NCI-H1417 (cell line): ENCODE data around the gene CCNL2.
"Not testable (repeated sequence)": the region's sequence is repeated elsewhere in the genome, so short reads cannot be mapped to it uniquely, and the experiment has no call there.

ENCODE experiments used
- DNase-seq, 3 experiments: peaks; one replicate each; lab custom pipeline; 2025; lab: John Stamatoyannopoulos, UW

The CCNL2 gene

DNA sequence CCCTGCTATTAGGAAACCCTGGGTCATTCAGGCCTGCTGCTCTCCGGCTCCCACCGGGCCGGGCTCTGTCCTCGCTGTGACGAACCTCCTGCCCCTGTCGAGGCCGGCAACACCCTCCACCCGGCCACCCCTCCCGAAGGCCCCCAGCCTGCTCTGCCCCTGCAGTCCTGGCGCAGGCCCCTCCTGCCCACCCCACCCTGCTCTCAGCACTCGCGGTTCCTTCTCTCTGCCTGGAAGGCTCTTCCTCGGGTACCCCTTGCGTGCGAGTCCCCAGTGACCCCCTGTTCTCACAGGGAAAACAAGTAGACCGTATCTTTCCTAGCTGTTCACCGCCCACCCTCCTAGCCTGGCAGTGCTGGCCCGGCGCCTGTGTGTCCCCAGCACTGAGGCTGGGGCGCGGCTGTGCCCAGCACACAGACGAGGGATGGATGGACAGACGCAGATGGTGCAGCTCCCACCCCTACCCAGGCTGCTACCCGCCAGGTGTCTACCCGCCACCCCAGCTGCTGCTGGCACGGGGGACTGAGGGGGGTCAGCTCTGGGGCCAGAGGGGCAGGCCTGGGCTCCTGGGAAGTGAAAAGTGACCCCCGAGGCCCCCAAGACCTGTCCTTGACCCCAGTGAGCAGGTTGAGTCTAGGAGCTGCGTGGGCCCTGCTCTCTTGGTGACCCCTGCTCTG is 33.3 kb upstream of the CCNL2 start:
- peak in 1 of 3 experiments; percentile 31 for DNase-seq

DNA sequence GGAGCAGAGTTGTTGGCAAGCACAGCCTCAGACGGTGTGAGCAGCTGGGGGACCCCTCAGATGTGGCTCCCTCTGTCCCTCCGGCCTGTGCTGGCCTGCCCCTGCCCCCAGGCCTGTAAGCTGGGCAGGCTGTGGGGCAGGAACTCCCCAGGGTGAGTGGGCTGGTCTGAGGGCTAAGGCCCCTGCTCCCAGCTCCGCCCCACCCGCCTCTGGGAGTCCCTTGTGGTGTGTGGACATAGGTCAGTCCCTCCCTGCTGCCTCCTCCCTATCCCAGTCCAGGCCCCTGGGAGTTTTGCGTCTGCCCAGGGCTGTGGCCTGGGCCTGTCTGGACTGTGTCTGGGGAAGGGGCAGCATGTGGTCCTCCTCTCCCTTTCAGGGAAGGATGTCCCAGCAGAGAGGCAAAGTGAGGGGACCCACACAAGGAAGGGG is 32.7 kb upstream of the CCNL2 start:
- DNase-seq, result no peak

DNA sequence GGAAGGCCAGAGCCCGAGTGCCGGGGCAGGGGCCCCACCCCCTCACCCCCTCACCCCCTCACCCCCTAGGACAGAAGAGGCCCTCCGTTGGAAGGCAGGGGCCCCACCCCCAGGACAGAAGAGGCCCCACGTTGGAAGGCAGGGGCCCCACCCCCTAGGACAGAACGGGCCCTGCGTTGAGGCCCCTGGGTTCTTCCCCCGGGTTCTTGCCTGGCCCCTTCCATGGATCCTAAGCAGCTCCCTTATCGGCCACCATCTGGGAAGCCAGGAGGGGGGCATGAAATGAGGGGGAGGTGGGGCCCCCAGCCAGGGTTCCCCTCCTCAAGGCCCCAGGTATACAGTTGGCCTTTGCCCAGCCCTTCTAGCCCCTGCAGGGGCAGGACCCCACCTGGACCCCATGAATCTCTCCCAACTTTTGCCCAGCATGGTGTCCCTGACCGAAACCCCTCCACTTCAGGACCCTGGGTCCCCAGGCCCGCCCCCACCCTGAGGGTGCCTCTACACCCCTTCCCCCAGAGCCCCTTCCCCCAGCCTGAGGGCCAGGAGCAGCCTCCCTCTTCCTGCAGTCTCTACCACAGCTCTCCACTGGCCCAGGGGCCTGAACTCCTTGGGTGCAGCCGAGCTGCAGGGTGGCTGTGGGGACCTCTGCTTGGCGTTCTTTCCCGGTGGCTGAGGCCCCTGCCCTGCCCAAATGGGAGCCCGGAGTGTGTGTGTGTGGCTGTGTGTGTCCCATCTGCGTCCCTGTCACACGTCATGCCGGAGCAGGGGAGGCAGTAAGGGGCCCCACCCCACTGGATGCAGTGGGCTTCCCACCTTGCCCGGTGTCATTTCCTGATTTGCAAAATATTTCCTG is 32.1 kb upstream of the CCNL2 start:
- no peak for DNase-seq

DNA sequence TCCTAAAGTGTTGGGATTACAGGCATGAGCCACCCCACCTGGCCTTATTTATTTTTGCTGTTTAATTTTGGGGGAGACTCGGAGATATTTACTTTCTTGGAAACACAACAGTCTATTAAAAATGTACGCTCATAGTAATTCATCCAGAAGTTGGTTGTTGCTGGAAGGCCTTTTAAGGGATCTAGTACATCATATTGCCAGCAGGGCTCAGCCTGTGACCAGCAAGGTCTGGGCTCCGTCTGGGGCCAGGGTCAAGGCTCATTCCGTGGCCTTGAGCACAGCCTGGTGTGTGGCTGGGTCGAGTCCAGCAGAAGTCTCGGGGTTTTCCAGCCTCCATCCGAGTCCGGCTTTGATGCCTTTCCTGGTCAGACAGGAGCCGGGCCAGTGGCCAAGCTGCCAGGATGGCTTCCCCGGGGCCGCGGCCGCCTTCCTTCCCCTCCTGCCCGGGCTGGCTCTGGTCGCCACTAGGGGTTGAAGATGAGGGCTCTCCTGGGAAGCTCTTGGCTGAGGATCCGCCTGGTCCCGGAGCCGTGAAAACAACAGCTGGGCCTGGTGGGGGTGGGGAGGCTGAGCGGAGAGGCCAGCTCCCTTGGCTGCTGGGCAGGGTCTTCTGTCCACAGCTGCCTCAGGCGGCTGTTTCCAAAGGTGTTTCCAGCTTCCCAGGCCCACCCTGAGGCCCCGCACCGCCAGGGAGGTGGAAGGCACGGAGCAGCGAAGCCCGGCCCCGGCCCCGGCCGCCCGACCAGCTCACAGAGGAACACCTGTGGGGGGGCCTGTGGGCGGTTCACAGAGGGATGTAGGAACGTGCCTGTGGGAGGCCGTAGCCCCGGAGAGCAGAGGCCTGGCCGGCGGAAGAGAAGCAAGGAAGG is 31.2 kb upstream of the CCNL2 start:
- DNase-seq, result peak in 2 of 3 experiments; percentile 53 to 56

DNA sequence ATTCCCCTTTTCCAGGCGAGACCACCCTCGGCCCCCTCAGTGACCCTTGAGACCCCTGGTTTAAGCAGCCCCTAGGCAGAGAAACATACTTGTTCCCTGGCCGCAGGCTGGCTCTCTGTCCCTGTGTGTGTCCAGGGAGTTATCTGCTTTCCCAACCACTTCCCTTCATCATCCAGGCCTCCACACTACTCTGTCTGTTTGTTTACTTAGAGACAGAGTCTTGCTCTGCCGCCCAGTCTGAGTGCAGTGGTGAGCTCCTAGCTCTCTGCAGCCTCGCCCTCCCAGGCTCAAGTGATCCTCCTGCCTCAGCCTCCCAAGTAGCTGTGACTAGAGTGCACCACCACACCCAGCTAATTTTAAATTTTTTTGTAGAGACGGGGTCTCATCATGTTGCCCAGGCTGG is 30.5 kb upstream of the CCNL2 start:
- DNase-seq, result no peak

DNA sequence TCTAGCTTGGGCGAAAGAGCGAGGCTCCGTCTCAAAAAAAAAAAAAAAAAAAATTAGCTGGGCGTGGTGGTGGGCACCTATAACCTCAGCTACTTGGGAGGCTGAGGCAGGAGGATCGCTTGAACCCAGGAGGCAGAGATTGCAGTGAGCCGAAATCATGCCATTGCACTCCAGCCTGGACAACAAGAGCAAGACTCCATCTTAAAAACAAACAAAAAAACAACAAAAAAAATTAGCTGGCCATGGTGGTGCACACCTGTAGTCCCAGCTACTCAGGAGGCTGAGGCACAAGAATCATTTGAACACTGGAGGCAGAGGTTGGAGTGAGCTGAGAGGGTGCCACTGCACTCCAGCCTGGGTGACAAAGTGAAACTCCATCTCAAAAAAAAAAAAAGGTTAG is 29.8 kb upstream of the CCNL2 start:
- DNase-seq, result not testable (repeated sequence)

DNA sequence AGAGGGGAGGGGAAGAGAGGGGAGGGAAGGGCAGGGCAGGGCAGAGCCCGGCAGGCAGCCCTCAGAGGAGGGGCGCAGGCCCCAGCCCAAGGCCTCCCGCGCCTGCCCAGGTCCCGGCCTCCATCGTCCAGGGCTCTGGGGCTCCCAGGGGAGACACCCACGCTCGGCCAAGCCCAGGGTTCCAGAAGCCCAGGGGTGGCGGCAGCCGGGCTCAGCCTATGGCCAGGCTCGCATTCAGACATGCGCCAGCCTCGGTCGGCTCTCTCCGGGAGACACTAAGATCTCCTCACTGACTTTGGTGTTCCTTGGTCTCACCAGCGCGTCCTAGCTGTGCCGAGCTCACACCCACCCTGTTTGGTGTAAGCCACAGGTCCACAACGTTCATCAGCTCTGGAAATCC is 29.0 kb upstream of the CCNL2 start:
- no peak for DNase-seq

DNA sequence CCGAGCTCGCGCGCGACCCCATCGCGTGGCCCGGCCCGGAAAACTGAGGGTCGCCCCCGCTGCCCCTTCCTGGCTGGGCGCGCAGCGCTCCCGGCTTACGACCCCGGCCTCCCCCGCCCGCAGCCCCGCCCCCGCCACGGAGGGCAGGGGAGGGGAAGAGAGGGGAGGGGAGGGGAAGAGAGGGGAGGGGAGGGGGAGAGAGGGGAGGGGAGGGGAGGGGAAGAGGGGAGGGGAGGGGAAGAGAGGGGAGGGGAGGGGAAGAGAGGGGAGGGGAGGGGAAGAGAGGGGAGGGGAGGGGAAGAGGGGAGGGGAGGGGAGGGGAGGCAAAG is 28.6 kb upstream of the CCNL2 start:
- peak in 1 of 3 experiments; percentile 47 for DNase-seq

DNA sequence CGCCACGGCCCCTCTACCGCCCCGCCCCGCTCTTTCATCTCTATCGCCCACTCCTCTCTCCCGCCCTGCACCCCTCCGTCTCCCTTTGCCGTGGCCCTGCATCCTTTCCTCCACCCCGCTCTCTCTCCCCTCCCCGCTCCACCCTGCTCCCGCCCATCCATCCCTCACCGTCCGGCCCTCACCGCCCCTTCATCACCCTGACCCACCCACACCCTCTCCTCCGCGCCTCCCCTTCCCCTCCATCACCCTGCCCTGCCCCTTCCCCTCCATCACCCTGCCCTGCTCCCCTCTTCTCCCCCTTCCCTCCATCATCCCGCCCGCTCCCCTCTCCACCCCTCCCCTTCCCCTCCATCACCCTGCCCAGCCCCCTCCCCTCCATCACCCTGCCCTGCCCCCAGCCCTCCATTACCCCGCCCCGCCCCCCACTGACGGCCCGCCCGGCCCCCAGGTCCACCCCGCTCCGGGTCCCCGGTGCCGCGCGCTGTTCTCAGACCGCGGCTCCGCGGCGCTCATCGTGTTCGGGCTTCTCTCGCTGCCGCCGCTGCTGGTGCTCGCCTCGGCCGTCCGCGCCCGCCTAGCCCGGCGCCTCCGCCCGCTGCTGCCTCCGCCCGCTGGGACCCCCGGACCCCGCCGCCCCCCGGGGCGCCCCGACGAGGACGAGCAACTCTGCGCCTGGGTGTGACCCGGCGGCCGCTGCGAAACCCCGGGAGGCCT is 28.1 kb upstream of the CCNL2 start:
- peak in 2 of 3 experiments; percentile 50 to 67 for DNase-seq

DNA sequence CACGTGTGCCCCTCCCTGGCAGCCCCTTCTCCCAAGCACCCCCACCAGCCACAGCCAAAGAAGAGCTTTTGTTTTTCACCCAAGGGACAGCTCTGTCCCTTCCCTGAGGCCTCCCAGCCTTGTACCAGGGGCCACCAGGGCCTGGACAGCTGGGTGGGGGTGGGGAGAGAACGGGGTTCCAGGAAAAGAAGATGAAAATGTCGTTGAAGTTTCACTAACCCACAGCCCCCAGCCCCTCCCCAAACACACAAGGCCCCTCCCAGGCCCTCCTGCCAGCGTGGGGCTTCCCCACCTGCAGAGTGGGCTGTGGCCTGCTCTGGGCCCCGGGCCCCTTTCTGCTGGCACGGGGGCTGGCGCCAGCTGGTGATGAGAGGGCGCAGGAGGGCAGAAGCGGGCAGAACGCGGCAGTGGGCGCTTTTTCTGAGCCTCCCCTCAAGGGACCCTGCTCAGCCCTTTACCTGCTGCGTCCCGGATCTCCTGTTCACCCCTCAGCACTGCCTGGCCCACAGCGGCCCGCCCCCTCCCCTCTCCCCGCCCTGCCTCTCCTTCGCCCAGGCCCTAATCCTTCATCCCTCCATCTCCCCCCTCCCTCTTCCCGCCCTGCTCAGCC is 27.5 kb upstream of the CCNL2 start:
- DNase-seq, result peak in 1 of 3 experiments; percentile 67

DNA sequence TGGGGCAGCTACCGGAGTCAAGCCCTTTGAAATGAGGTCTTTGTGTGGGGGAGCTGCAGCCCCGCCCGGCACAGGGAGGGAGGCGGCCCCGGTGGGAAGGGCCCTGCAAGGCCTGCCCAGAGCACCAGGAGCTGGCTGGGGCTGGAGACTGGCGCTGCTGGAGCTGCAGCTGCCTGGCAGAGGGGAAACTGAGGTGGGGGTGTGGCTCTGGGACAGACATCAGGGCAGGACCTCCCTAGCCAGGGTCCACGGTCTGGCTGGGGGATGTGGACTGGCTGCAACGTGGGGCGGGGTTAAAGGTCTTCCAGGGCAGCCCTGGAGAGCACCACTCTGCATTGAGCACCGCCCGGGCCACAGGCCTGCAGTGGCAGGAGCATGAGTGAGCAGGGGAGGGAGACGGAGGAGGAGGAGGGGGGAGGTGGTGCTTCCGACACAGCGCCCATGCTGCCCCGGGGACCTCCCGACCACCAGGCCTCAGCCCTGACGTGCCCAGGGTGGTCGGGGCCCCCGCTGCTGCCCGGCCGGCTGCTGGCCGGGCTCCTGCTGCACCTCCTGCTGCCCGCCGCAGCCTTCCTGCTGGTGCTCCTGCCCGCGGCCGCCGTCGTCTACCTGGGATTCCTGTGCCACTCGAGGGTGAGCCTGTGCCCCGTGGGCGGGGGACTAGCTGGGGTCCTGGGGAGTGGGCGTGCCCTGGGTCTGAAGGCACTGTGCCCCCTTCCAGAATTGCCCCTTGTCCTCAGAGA is 26.8 kb upstream of the CCNL2 start:
- no peak for DNase-seq

DNA sequence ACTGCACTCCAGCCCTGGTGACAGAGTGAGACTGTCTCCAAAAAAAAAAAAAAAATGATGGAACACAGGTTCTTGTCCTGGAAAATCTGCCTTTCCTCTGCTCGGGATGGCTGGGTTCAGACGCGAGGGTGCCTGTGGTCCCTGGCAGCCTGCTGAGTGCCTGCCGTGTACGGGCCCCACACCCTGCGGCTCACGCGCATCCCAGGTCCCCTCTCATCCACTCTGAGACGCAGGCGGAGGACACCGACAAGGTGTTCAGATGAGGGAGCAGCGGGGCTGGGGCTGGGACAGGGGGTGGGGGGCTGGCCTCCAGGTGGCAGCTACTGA is 26.3 kb upstream of the CCNL2 start:
- DNase-seq, result no peak

DNA sequence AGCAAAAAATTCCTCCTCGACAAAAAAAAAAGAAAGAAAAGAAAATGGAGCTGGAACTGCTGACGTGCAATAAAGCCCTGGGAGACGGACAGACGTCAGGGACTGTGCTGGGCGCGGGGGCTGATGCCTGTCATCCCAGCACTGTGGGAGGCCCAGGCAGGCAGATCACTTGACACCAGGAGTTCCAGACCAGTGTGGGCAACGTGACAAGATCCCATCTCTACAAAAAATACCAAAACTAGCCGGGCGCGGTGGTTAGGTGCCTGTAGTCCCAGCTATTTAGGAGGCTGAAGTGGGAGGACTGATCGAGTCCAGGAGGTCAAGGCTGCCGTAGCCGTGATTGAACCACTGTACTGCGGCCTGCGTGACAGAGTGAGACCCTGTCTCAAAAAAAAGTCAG is 25.6 kb upstream of the CCNL2 start:
- DNase-seq, result no peak

DNA sequence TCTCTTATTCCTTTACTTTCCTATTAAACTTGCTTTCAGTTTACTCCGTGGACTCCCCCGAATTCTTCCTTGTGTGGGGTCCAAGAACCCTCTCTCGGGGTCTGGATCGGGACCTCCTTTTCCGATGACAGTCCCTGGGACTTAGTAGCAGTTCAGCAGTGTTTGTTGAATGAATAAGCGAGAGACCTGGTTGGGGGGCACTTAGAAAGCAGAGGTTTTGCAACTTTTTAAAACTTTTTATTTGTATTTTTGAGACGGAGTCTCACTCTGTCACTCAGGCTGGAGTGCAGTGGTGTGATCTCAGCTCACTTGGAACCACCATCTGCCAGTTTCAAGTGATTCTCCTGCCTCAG is 24.1 kb upstream of the CCNL2 start:
- DNase-seq, result no peak

DNA sequence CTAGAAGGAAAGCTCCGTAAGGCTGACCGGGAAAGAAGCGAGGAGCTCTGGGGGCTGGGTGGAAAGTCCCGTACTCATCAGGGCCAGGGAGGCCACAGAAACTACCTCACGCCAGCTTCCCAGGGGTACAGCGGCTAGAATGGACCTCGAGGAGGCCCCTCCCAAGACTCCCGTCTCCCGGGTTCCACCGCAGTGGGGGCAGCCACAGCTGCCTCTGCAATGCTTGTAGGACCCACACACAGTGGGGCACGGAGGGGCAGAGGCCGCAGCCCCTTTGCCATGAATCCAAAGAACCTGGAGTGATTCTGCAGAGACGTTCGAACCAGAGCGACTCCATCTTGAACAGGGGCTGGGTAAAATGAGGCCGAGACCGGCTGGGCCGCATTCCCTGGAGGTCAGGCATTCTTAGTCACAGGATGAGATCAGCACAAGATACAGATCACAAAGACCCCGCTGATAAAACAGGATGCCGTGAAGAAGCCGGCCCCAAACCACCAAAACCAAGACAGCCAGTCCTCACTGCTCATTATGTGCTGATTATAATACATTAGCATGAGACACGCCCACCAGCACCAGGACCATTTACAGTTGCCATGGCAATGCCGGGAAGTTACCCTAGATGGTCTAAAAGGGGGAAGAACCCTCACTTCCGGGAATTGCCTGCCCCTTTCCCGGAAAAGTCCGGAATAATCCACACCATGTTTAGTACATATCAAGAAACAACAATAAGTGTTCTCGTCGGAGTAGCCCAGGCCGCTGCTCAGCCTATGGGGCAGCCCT is 23.5 kb upstream of the CCNL2 start:
- DNase-seq, result no peak

DNA sequence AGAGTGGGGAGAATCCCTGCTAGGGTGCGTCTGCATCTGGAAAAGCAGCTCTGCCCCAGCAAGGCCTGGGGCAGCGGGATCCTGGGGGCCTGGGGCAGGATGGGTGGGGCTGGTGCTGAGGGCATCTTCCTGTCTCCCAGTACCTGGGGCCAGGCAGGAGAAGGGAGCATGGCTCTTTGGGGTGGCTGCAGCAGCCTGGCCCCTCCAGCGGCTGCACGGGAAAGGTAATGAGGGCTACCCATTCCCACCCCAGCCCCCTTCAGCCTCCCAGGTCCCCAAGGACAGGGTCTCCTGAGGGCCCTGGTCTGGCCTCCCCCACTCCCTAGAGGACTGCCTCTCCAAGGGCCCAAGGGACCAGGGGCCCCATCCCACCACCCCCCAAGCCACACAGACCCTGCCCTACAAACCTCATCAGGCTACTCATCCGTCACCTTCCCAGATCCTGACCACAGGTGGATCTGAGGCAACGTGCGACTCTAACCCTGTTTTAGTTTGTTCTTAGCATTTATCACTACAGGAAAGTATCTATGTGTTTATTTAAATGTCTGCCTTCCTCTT is 22.9 kb upstream of the CCNL2 start:
- peak in 1 of 3 experiments; percentile 47 for DNase-seq

DNA sequence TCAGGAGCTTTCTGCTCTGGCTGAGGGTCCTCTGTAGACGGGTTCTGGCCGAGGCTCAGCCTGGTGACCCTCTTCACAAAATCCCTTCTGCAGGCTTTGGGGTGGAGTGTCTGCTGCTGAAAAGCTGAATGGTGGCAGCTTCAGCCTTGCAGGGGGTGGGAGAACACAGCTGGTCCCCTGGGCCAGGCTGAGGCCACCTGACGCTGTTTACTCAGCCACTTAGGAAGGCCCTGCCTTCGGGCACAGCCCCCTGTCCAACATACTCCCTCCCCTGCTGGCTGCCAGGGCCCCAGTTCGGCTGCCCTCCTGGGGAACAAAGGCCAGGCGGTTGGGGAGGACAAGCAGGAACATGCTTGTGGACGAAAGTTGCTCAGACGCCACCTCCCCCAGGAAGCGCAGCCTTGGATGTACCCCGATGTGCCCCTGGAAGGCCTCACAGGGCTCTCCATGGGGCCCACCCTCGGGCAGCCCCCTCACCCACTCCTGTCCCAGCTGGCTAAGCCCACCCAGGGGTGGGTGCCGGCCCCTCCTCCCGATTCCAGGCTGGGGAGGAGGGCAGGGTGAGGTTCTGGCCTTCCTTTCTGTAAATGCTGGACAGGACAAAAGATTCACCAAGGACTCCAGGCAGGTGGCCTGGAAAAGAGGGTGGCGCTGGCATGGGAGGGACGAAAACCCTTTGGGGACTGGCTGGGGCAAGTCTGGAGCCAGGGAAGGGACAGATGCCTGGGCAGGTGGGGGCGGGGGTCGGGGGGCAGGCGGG is 22.2 kb upstream of the CCNL2 start, which contains the start of gene ANKRD65:
ANKRD65 (minus strand) TSS at position 130 of the 760 bp plus-strand sequence. CDS start 271 bp downstream, outside the sequence.
- DNase-seq, result peak; percentile 25 to 97 (median 92)

DNA sequence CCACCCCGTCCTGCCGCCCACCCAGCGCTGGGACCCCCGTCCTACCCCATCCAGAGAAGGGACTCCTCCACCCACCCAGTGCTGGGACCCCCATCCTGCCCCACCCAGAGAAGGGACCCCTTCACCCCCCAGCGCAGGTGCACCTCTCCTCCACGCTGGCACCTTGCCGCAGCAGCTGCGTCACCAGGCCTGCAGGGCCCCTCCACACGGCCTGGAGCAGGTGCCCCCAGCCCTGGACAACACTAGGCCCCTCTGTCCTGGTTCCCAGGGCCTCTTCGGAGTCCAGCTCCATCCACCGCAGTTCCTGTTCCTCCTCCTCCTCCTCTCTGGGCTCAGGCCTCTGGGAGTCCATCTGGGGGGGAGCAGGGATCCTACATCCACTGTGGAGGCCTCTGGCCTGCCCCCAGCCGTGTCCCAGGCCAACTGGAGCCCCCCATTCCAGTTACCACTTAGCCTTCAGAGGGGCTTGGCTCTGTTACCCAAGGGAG is 21.6 kb upstream of the CCNL2 start:
- no peak for DNase-seq
